SK-N-MC (cell line): ENCODE measurements around the gene B3GNT3.

ENCODE experiments used
- EZH2 ChIP-seq: fragments of 200-600 bp; sonication (generic); IDR thresholded peaks from one replicate; pipeline ENCODE4 v1.6.1; 2017; ENCODE audit warnings: antibody characterized with exemption
- FOXP2 ChIP-seq: optimal IDR thresholded peaks from 2 replicates; pipeline ENCODE3; 2011; ENCODE audit warnings: mild to moderate bottlenecking, moderate library complexity; ENCODE audit not compliant: insufficient read depth; ENCODE audit errors: extremely low read length, control extremely low read depth
- POLR2AphosphoS5 ChIP-seq: IDR thresholded peaks from 2 replicates; pipeline ENCODE4 v1.6.1; 2012; ENCODE audit warnings: mild to moderate bottlenecking, low read depth, low read length, borderline replicate concordance

- TF ChIP-seq POLR2AphosphoS5 (no peak), EZH2 (no peak), FOXP2 (no peak)
Measured at GRCh38 chr19:17855280-17856152, 60.6 kb downstream of the B3GNT3 start.
